ENCODE measurements around the gene KXD1. TPM values are rescaled to one million over a fixed set of nuclear protein-coding genes. Genes with fewer than 3 reads are reported as not detected.
"Not testable (repeated sequence)": the region's sequence is repeated elsewhere in the genome, so short reads cannot be mapped to it uniquely, and the experiment has no call there.

Gene KXD1
- total RNA-seq, 1 donor from 2014 or later: 124 TPM

DNA sequence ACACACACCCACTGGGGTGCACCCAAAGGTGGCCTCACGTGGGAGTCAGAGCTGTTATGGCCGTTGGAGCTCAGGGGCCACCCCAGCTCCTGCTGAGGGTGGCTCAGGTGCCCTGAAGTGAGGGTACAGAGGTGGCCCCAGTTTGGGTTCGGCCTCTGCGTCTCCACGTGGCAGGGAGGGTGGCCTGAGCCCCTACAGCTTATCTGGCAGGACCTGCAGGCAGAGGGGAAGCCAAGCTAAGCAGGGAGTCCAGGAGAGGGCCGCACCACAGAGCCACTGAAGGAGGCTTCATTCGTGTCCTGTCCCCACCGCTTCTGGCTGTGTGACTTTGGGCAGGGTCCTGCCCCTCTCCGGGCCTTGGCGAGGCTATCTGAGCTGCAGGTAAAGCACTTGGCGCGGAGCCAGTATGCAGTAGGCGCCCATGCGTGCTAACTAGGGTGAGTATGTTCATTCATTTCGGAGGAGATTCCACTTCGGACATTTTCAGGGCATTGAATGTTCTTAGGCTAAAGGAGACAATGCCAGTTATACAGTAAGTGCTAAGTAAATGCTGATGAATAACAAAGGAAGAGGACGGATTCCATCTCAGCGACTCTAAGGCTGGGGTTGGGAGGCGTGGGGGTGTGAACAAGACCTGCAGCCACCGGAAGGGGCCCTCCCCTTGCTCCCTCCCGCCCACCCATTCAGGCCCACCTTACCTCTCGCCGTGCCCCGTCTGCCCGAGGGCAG, 35.9 kb downstream of the KXD1 start:
- no peak for DNase-seq
- Mint-ChIP-seq H3K9me3 (no peaks in the 10 kb centered on the region), H3K4me3 (peak overlapping the region; percentile 36)

DNA sequence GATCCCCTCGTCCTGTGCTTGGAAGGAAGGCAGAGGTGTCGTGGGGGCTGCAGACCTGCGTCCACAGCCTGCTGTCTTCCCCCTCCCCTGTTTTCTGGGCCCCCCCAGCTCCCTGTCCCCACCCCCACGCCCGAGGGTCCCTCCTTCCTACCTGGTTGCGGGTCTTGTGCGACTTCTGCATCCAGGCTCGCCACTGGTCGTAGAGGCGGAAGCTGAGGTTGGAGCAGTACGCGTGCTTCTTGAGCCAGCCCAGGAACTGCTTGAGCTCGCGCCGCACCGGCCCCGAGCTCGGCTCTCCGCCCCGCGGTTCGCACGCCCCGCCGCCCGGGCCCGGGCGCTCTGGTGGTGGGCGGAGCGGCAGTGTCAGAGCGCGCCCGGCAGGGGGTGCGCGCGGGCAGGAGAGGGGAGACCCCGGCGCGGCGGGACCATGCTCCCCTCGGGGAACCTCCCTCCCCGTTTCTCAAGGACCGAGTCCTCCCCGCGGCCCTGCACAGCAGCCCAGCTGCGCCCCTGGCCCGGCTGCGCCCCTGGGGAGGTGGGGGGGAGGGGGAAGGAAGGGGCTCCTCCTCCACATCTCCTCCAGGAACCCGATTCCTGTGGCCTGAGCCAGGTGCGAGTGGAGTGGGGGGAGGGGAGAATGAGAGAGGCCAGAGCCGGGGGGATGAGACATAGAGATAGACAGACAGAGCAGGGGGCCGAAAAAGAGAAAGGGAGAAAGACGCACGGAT, 36.6 kb downstream of the KXD1 start:
- H3K9me3 Mint-ChIP-seq: no peaks in the 10 kb centered on the region
- peaks cover 17% of the 10 kb centered on the region for H3K27me3 Mint-ChIP-seq
- intact Hi-C loops (cut with micrococcal nuclease): no loop called here
- DNase-seq: peak; percentile 92
- peak overlapping the region; percentile 72 for H3K27ac Mint-ChIP-seq
- H3K4me1 Mint-ChIP-seq: peaks cover 10% of the 10 kb centered on the region
- peak overlapping the region; percentile 84 for H3K4me3 Mint-ChIP-seq
- peaks cover 23% of the 10 kb centered on the region for H3K36me3 Mint-ChIP-seq (ENCODE audit: low read depth)

More for the DNA sequence above, 35.9 kb downstream of the KXD1 start:
- Mint-ChIP-seq H3K4me1 (peaks cover 10% of the 10 kb centered on the region), H3K27ac (no peak overlapping the region), H3K27me3 (peaks cover 17% of the 10 kb centered on the region), H3K36me3 (ENCODE audit: low read depth) (peaks cover 23% of the 10 kb centered on the region)
- intact Hi-C loops (cut with micrococcal nuclease): no loop called here

DNA sequence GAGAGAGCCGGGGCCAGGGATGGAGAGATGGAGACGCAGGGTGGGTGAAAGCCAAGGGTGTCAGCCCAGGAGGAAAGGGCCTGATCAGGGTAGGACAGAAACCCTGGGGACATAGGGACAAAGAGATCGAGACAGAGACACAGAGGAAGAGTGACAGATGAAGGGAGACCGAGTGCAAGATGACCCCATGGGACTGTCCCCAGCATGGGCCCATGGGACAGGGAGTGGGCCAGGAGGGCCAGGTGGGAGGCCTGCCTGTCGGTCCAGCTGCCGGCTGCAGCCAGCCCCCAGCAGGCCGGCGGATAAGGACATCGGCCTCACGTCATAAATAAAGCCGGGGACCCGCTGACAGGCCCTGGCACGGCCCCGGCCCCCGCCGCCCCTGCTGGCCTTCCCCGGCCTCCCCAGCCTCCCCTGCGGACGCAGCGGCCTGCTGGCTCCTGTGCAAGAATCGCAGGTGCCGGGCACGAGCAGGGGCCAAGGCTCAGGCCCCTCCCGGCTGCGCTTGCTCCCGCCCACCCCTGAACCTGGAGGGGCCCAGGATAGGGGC, 37.2 kb downstream of the KXD1 start:
- DNase-seq: no peak
- Mint-ChIP-seq H3K4me3 (peak overlapping the region; percentile 84), H3K4me1 (peaks cover 7% of the 10 kb centered on the region), H3K36me3 (ENCODE audit: low read depth) (peaks cover 19% of the 10 kb centered on the region), H3K9me3 (no peaks in the 10 kb centered on the region), H3K27me3 (peaks cover 17% of the 10 kb centered on the region), H3K27ac (peak overlapping the region; percentile 72)
- intact Hi-C loops (cut with micrococcal nuclease): loop anchor here (5.0 kb wide), 1 partner anchor 42 kb away; the partner anchor contains the start of gene KLHL26

DNA sequence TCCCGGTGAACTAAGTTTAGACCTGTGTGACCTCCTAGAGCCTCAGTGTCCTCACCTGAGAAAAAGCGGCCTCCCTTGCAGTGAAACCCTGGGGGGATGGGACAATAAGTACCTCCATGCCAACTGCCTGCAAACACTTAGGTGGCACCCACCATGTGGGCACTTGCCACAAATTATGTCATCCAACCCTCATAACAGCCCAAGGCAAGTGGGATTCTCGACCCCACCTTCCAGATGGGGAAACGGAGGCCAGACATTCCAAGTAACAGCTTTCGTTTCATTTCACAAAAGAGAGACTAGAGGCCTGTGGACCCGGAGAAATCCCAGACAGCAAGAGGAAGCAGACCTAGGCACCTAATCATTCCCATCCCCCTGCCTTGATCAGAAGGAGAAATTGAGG, 37.8 kb downstream of the KXD1 start:
- Mint-ChIP-seq H3K9me3 (no peaks in the 10 kb centered on the region), H3K27ac (no peak overlapping the region), H3K36me3 (ENCODE audit: low read depth) (peaks cover 16% of the 10 kb centered on the region), H3K4me3 (peak overlapping the region; percentile 37), H3K27me3 (peaks cover 17% of the 10 kb centered on the region), H3K4me1 (peaks cover 5% of the 10 kb centered on the region)
- no peak for DNase-seq
- intact Hi-C loops (cut with micrococcal nuclease): loop anchor here (5.0 kb wide), 1 partner anchor 42 kb away; the partner anchor contains the start of gene KLHL26

DNA sequence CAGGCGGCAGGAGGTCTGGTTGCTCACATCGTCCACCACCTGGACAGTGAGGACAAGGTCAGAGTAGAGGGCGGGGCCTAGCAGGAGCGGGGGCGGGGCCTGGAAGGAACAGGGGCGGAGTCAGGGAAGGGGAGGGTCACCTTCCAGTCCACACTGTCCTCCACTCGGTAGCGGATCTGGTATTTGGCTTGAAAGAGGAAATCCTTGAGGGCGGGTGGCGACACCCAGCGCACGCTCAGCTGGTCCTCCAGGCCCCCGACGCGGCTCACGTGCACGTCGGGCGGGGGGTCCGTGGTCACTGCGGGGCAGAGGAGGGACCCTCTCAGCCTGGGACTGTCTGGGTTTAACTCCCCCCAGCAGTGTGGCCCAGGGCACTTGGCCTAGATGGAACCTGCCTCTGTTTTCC, 39.1 kb downstream of the KXD1 start:
- no peaks in the 10 kb centered on the region for H3K9me3 Mint-ChIP-seq
- H3K4me3 Mint-ChIP-seq: no peak overlapping the region
- no peak overlapping the region for H3K27ac Mint-ChIP-seq
- peaks cover 21% of the 10 kb centered on the region for H3K27me3 Mint-ChIP-seq
- peaks cover 5% of the 10 kb centered on the region for H3K4me1 Mint-ChIP-seq
- peaks cover 5% of the 10 kb centered on the region for H3K36me3 Mint-ChIP-seq (ENCODE audit: low read depth)
- intact Hi-C loops (cut with micrococcal nuclease): loop anchor here (5.0 kb wide), 1 partner anchor 41 kb away; the partner anchor contains the start of gene KLHL26
- peak; percentile 73 for DNase-seq

DNA sequence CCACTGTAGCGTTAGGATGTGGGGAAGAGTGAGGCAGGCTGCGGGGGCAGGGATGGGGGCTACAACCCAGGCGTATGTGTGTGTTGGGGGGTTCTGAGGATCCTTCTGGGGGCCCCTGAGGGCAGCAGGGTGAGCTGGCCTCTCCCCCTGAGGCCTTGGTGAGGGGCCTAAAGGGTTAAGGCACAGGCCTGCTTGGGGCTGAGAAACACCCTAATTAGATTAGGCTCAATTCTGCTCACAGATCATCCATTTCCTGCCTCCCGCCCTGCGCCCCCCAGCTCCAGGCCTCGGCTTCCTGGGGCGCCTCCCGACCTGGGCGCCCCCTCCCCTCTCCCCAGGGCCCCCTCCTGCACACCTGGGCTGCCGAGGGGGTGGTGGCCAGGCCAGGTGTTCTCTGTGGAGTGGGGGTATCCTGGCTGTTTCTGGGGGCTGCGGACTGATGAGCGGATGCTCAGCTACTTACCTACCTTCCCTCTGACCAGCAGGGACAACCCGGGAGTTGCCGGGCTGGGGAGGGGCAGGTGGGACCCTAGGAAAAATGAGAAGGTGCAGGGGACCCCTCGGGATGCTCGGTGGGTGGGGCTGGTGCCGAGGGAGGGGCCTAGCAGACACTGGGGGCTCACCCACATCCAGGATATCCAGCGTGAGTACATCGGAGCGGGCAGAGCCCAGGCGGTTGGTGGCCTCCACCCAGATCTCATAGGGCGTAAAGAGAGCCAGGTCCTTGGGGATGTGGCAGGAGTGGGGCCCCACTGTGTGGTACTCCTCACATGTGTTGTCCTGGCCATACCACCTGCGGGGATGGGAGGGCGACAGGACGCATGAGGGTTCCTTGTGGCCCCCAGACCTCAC, 40.4 kb downstream of the KXD1 start:
- Mint-ChIP-seq H3K36me3 (ENCODE audit: low read depth) (peaks cover 3% of the 10 kb centered on the region), H3K27ac (no peak overlapping the region), H3K9me3 (no peaks in the 10 kb centered on the region), H3K27me3 (peaks cover 32% of the 10 kb centered on the region), H3K4me3 (no peak overlapping the region), H3K4me1 (peaks cover 5% of the 10 kb centered on the region)
- intact Hi-C loops (cut with micrococcal nuclease): loop anchor here (5.0 kb wide), 1 partner anchor 39 kb away; the partner anchor contains the start of gene KLHL26
- no peak for DNase-seq

DNA sequence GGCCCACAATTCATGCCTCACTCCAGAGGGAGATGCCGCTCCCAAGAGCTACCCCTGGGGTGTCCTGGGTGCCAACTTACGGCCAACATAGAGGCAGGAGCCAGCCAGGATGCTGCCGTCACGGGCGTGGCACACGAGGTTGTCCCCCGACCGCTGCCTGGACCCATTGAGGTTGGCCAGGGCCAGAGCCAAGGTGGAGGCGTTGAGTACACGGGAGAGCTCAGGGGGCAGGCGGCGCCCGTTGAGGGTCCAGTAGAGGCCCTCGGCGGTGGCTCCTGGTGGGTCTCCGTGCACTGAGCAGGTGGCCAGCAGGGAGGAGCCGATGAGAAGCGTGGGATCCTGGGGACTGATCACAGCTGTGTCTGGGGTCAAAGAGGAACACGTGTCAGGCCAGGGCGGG, 41.8 kb downstream of the KXD1 start:
- H3K4me1 Mint-ChIP-seq: peaks cover 5% of the 10 kb centered on the region
- intact Hi-C loops (cut with micrococcal nuclease): loop anchor here (5.0 kb wide), 1 partner anchor 38 kb away; the partner anchor contains the start of gene KLHL26
- DNase-seq: no peak
- H3K4me3 Mint-ChIP-seq: no peak overlapping the region
- H3K27me3 Mint-ChIP-seq: peaks cover 40% of the 10 kb centered on the region
- H3K27ac Mint-ChIP-seq: no peak overlapping the region
- H3K9me3 Mint-ChIP-seq: no peaks in the 10 kb centered on the region
- peaks cover 1% of the 10 kb centered on the region for H3K36me3 Mint-ChIP-seq (ENCODE audit: low read depth)

DNA sequence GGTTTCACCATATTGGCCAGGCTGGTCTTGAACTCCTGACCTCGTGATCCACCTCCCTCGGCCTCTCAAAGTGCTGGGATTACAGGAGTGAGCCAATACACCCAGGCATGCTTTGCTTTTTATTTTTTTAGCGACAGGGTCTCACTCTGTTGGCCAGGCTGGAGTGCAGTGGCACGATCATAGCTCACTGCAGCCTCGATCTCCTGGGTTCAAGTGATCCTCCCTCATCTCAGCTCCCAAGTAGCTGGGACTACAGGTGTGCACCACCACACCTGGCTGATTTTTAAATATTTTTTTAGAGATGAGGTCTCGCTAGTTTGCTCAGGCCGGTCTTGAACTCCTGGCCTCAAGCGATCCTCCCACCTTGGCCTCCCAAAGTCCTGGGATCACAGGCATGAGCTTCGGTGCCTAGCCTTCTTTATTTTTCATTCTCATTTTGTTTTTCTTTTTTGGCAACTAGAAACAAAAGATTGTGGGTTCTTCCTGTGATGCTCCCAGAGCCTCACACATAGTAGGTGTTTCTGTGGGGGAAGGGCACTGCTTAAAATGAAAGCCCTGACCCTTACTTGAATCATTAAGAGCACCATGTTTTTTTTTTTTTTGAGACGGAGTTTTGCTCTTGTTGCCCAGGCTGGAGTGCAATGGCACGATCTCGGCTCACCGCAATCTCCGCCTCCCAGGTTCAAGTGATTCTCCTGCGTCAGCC, 43.2 kb downstream of the KXD1 start:
- intact Hi-C loops (cut with micrococcal nuclease); DNase-seq; H3K9me3 Mint-ChIP-seq; H3K4me3 Mint-ChIP-seq; H3K4me1 Mint-ChIP-seq; H3K36me3 Mint-ChIP-seq (ENCODE audit: low read depth); H3K27ac Mint-ChIP-seq: not testable (repeated sequence)
- H3K27me3 Mint-ChIP-seq: peaks cover 43% of the 10 kb centered on the region

DNA sequence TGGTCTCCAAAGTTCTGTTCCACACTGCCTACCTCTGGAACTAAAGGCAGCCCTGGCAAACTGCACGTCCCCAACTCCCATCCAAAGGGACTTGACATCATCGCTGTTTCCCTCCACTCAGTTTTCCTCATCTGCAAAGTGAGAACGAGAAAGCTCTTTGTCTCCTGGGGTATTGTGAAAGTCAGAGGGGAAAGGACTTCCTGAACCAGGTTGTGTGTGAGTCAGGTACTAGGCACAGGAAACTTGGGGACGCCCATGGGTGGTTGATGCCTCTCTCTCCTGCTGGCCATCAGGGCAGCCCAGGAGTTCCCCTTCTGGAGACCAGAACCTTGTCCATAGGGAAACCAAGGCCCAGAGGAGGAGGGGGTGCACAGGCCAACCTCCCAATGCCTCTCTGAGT, 44.2 kb downstream of the KXD1 start:
- H3K9me3 Mint-ChIP-seq: no peaks in the 10 kb centered on the region
- no peak for DNase-seq
- intact Hi-C loops (cut with micrococcal nuclease): no loop called here
- H3K4me3 Mint-ChIP-seq: no peak overlapping the region
- no peak overlapping the region for H3K27ac Mint-ChIP-seq
- peaks cover 2% of the 10 kb centered on the region for H3K4me1 Mint-ChIP-seq
- H3K27me3 Mint-ChIP-seq: peaks cover 38% of the 10 kb centered on the region
- H3K36me3 Mint-ChIP-seq (ENCODE audit: low read depth): no peaks in the 10 kb centered on the region

DNA sequence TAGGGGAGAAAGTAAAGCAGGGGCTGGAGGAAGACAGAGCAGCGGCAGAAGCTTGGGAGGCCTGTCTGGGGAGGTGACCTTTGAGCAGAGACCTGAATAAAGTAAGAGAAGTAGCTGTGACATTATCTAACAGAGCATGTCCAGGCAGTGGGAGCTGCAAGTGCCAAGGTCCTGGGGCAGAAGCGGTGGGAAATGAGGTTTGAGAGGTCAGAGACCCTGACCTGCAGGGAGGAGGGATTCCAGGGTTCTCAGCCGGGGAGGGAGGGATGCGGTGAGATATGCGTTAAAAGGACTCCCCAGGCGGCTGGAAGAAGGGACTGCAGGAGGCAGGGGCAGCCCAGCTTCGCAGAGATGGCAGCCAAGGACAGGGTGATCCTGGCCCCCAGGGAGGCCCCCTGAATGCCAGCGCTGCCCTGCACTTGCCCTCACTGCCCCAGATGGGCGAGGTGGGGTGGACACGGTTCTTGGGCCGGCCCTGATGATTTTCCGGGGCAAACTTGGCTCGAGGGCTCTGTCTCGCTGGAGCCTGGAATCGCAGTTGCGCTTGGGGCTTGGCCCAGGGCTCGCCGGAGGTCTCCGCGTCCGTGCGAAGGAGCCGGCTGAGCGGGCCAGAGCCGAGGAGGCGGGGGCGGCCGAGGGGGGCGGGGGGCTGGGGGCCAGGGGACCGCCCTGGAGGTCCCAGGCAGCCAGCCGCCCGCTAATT, 45.7 kb downstream of the KXD1 start:
- H3K27ac Mint-ChIP-seq: no peak overlapping the region
- intact Hi-C loops (cut with micrococcal nuclease): no loop called here

DNA sequence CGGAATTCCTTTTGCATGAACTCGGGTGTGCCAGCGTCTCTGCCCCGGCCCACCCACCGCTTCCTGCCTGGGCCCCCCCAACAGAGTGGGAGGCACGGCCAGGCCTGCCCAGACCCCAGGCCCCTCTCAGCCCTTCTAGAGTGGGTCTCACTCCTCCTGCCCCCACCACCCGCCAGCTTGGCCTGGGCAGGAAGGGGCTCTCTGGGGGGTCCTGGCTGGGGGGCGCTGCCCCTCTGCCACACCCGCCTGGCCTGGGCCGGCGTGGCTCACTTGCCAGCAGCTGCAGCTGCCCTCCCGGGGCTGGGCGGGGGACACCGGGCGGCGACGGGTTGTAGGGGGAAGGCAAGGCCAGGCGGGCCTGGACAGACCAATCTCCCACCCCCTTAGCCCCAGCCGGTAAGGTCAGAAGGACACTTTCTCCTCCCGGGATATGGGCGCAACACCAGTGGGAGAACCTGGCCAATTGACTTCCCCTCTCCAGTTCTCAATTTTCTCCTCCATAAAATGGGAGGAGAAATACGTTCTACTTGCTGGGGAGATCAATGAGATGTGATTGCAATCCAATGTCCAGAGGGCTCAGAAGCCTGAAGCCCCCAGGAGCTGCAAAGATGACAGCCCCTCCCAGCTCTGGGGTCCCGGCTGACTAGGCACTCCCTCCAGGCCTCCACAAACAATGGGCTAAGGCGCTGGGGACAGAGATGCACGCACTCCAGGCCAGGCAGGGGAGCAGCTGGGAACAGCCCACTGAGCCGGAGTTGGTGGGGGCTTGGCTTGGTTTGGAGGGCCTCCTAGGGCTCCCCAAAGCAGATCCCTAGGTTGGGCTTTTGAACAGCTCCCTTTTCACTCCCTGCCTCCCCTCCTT, 46.5 kb downstream of the KXD1 start:
- Mint-ChIP-seq H3K27me3 (peaks cover 58% of the 10 kb centered on the region), H3K9me3 (no peaks in the 10 kb centered on the region), H3K36me3 (ENCODE audit: low read depth) (no peaks in the 10 kb centered on the region), H3K4me1 (peaks cover 2% of the 10 kb centered on the region), H3K4me3 (no peak overlapping the region), H3K27ac (no peak overlapping the region)
- intact Hi-C loops (cut with micrococcal nuclease): no loop called here
- no peak for DNase-seq

More for the DNA sequence above, 45.7 kb downstream of the KXD1 start:
- peaks cover 2% of the 10 kb centered on the region for H3K4me1 Mint-ChIP-seq
- H3K36me3 Mint-ChIP-seq (ENCODE audit: low read depth): no peaks in the 10 kb centered on the region
- H3K9me3 Mint-ChIP-seq: no peaks in the 10 kb centered on the region
- H3K27me3 Mint-ChIP-seq: peaks cover 50% of the 10 kb centered on the region
- no peak for DNase-seq
- H3K4me3 Mint-ChIP-seq: no peak overlapping the region

DNA sequence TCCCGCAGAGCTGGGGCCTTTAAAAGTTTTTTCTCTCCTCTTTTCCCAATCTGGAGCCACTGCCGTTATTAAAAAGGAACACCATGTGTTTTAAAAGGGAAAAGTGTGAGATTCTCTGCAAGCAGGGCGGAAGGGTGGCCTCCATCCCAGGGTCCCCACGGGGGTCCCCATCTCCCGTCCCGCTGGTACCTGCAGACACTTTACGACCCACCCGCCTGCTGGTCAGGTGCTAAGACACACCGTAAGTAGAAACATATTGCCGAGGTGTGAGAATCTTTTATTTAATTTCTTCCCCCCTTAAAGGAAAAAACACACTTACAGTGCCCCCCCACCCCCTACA, 47.1 kb downstream of the KXD1 start:
- intact Hi-C loops (cut with micrococcal nuclease): no loop called here
- Mint-ChIP-seq H3K36me3 (ENCODE audit: low read depth) (no peaks in the 10 kb centered on the region), H3K27me3 (peaks cover 64% of the 10 kb centered on the region), H3K9me3 (no peaks in the 10 kb centered on the region), H3K4me1 (peaks cover 2% of the 10 kb centered on the region), H3K27ac (no peak overlapping the region), H3K4me3 (no peak overlapping the region)
- no peak for DNase-seq

Measured in activated CD4-positive, alpha-beta T cell treated with anti-CD3 and anti-CD28 coated beads, Interleukin-2, amount 10 ng/mL, durations not matched to agents 24 days and 14 days (primary cell).